Astrocyte (in vitro differentiated cells and primary cell): ENCODE data around the gene PARVB. TPM values are rescaled to one million over a fixed set of nuclear protein-coding genes. Genes with fewer than 3 reads are reported as not detected.

Source experiments
- DNase-seq: peaks from one replicate; pipeline ENCODE4 v3.0.0-alpha.2; 2010; ENCODE audit warnings: low read depth
- FAIRE-seq: peaks from 2 replicates; lab custom pipeline; 2011; peaks lifted over from hg19 to GRCh38; lab: Jason Lieb, UNC
- H2AFZ ChIP-seq: 2 replicates; pipeline ENCODE4 v1.6.0; 2012; ENCODE audit warnings: low read depth, low read length, inconsistent platforms
- H3K27ac ChIP-seq: 2 replicates; pipeline ENCODE4 v1.5.1; 2011; ENCODE audit warnings: low read depth, low read length, inconsistent platforms
- H3K27me3 ChIP-seq: 2 replicates; pipeline ENCODE4 v1.6.0; 2011; ENCODE audit warnings: low read length, inconsistent platforms; ENCODE audit not compliant: insufficient read depth
- H3K36me3 ChIP-seq: 2 replicates; pipeline ENCODE4 v1.5.1; 2011; ENCODE audit warnings: low read length, inconsistent platforms; ENCODE audit not compliant: insufficient read depth
- H3K4me1 ChIP-seq: 2 replicates; pipeline ENCODE4 v1.5.1; 2011; ENCODE audit warnings: low read length, inconsistent platforms; ENCODE audit not compliant: insufficient read depth
- H3K4me2 ChIP-seq: 2 replicates; pipeline ENCODE4 v1.6.0; 2012; ENCODE audit warnings: low read length, inconsistent platforms
- H3K4me3 ChIP-seq: 2 replicates; pipeline ENCODE4 v1.5.1; 2011; ENCODE audit warnings: low read depth, mild to moderate bottlenecking, low read length, inconsistent platforms; ENCODE audit not compliant: insufficient read depth
- H3K79me2 ChIP-seq: 2 replicates; pipeline ENCODE4 v1.6.0; 2012; ENCODE audit warnings: mild to moderate bottlenecking, low read length, inconsistent platforms; ENCODE audit not compliant: insufficient read depth
- H3K9ac ChIP-seq: 2 replicates; pipeline ENCODE4 v1.6.0; 2012; ENCODE audit warnings: mild to moderate bottlenecking, low read length, inconsistent platforms
- H3K9me3 ChIP-seq: 2 replicates; pipeline ENCODE4 v1.5.1; 2012; ENCODE audit warnings: low read depth, mild to moderate bottlenecking, low read length, inconsistent platforms; ENCODE audit not compliant: insufficient read depth
- H4K20me1 ChIP-seq: 2 replicates; pipeline ENCODE4 v1.6.0; 2012; ENCODE audit warnings: low read length, inconsistent platforms; ENCODE audit not compliant: insufficient read depth
- H3K27ac Mint-ChIP-seq: one replicate; pipeline ENCODE4 v1.8.0; 2021; ENCODE audit warnings: mild to moderate bottlenecking, mixed read lengths; ENCODE audit not compliant: unreplicated experiment
- H3K27me3 Mint-ChIP-seq: one replicate; pipeline ENCODE4 v1.8.0; 2021; ENCODE audit warnings: low read depth, mixed read lengths; ENCODE audit not compliant: unreplicated experiment
- H3K36me3 Mint-ChIP-seq: one replicate; pipeline ENCODE4 v1.8.0; 2021; ENCODE audit warnings: low read depth, mixed read lengths; ENCODE audit not compliant: unreplicated experiment
- H3K4me1 Mint-ChIP-seq: one replicate; pipeline ENCODE4 v1.8.0; 2021; ENCODE audit warnings: low read depth, mixed read lengths; ENCODE audit not compliant: unreplicated experiment
- H3K4me3 Mint-ChIP-seq: one replicate; pipeline ENCODE4 v1.8.0; 2021; ENCODE audit warnings: mild to moderate bottlenecking, moderate library complexity, mixed read lengths; ENCODE audit not compliant: unreplicated experiment
- H3K9me3 Mint-ChIP-seq: one replicate; pipeline ENCODE4 v1.8.0; 2021; ENCODE audit warnings: mild to moderate bottlenecking, mixed read lengths; ENCODE audit not compliant: unreplicated experiment
- CTCF ChIP-seq: IDR thresholded peaks from 2 replicates; pipeline ENCODE4 v1.5.1; 2011; ENCODE audit warnings: low read depth, mild to moderate bottlenecking, inconsistent platforms, low read length, moderate library complexity; ENCODE audit not compliant: insufficient read depth
- EZH2 ChIP-seq: IDR thresholded peaks from 2 replicates; pipeline ENCODE4 v1.6.1; 2012; ENCODE audit warnings: mild to moderate bottlenecking, low read length, inconsistent platforms; ENCODE audit not compliant: insufficient read depth
- total RNA-seq: library from RNA; stranded (reverse); gene quantifications from 2 replicates; pipeline ENCODE4 v1.2.1, GENCODE V29; 2021

The PARVB gene
- total RNA-seq, 1 donor from 2014 or later: 22.0 TPM

DNA sequence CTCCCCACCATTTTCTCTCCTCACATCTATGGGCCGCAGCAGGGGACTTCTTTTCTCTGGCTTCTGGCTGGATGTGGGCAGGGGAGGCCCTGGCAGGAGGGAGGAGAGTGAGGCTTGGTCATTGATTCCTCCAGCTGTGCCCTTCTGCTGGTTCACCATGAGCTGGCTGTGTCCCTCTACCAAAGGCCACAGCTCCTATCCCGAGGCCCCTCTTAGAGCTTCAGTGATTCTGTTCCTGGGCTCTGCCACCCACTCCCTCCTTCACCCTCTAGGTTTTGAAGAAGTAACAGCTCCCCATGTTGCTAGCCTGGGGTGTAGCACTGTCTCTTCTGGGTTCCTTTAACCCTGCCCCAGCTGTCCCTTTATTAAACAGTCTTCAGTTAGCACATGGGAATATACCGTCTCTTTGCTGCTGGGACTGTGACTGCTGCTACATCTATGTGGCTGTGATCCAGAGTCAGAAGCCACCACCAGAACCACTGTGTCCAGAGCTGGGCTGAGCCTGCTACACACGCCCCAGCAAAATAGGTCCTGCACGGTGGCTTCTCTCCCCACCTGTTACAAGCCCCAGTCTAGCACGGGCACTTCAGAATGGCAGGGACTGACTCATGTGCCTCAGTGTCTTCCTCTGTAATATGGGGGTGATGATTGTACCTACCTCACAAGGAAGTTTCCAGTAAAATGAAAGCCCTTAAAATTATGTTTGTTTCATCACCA is 156.0 kb downstream of the PARVB start:
- no peak overlapping the region for H3K4me3 ChIP-seq
- no peak for TF ChIP-seq EZH2
- FAIRE-seq (no peak), DNase-seq (no peak)
- H3K9me3 ChIP-seq: no peaks in the 10 kb centered on the region
- no peaks in the 10 kb centered on the region for H4K20me1 ChIP-seq
- no peak overlapping the region for H3K9ac ChIP-seq
- H3K36me3 Mint-ChIP-seq: no peaks in the 10 kb centered on the region
- no peaks in the 10 kb centered on the region for H3K9me3 Mint-ChIP-seq
- H3K36me3 ChIP-seq: no peaks in the 10 kb centered on the region
- no peaks in the 10 kb centered on the region for H3K4me1 ChIP-seq
- H3K27me3 Mint-ChIP-seq: peaks cover 18% of the 10 kb centered on the region
- peaks cover 24% of the 10 kb centered on the region for H3K27me3 ChIP-seq
- H3K4me1 Mint-ChIP-seq: peaks cover 13% of the 10 kb centered on the region
- no peak overlapping the region for H3K4me3 Mint-ChIP-seq
- H3K27ac ChIP-seq: no peak overlapping the region
- no peaks in the 10 kb centered on the region for H3K79me2 ChIP-seq
- no peak overlapping the region for H3K4me2 ChIP-seq
- no peak overlapping the region for H2AFZ ChIP-seq
- no peak overlapping the region for H3K27ac Mint-ChIP-seq

- Histone ChIP-seq H3K4me2 (no peak within 1 kb of the TSS), H3K27ac (no peak within 1 kb of the TSS), H3K79me2 (no peaks in the 10 kb centered on the region), H4K20me1 (no peaks in the 10 kb centered on the region), H3K9ac (no peak within 1 kb of the TSS), H2AFZ (no peak within 1 kb of the TSS), H3K4me3 (no peak within 1 kb of the TSS), H3K9me3 (no peaks in the 10 kb centered on the region), H3K27me3 (peaks cover 24% of the 10 kb centered on the region), H3K4me1 (no peaks in the 10 kb centered on the region), H3K36me3 (no peaks in the 10 kb centered on the region)
- FAIRE-seq (no peak), DNase-seq (no peak)
- H3K27ac Mint-ChIP-seq: peak within 1 kb of the TSS; percentile 6
- H3K9me3 Mint-ChIP-seq: no peaks in the 10 kb centered on the region
- no peak within 1 kb of the TSS for H3K4me3 Mint-ChIP-seq
- peaks cover 13% of the 10 kb centered on the region for H3K4me1 Mint-ChIP-seq
- H3K27me3 Mint-ChIP-seq: peaks cover 20% of the 10 kb centered on the region
- no peaks in the 10 kb centered on the region for H3K36me3 Mint-ChIP-seq
- TF ChIP-seq CTCF: no peak
- TF ChIP-seq EZH2: no peak
These were observed 156.6 kb downstream of the PARVB start, which contains the start of gene PARVG for GRCh38 chr22:44180706-44181032. PARVG (plus strand) TSS chr22:44180925; CDS start chr22:44183330, 2,405 bp downstream.

DNA sequence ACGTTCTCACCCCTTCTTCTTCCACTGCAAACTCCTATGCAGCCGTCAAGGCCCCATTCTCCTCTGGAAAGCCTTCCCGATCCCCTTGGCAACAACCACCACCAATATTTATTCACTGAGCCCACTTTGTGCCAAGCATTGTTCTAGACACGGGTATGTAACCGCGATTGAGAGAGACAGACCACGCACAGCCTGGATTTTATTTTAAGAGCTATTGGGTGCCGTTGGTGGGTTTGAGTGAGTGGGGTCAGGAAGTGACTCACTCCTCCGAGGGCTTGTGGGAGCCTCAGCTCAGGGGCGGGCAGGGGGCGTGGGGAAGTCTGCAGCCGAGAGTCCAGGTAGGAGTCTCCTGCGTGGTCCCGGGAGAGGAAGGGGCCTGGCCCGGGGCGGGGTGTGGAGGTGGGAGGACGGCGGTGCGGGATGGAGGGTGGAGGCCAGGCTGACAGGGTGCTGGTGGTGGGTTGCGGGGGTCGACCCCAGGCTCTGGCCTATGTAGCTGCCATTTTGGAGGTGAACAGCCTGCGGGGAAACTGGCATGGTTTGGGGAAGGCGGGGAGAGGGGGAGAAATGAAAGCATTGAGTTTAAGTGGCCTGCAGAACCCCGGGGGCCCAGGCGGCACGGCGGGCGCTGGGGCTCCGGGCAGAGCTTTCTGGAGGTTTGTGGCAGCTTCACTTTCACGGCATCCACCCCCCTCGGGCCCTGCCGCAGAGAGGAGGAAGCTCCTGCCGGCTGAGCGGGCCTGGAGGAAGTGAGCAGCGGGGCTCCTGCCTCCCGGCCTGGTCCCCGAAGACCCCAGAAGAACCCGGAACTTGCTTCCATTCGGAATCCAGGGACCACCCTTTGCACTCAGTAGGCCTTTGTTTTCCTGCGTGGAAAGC is 157.2 kb downstream of the PARVB start:
- Mint-ChIP-seq H3K27ac (peak overlapping the region; percentile 6), H3K27me3 (peaks cover 17% of the 10 kb centered on the region)
- H3K27me3 ChIP-seq: peaks cover 24% of the 10 kb centered on the region

More for the DNA sequence above, 157.2 kb downstream of the PARVB start:
- Histone ChIP-seq H2AFZ (no peak overlapping the region), H3K36me3 (no peaks in the 10 kb centered on the region), H3K79me2 (no peaks in the 10 kb centered on the region), H3K27ac (no peak overlapping the region), H4K20me1 (no peaks in the 10 kb centered on the region), H3K4me2 (no peak overlapping the region), H3K9me3 (no peaks in the 10 kb centered on the region), H3K4me3 (no peak overlapping the region), H3K4me1 (no peaks in the 10 kb centered on the region), H3K9ac (no peak overlapping the region)
- H3K4me1 Mint-ChIP-seq: peaks cover 13% of the 10 kb centered on the region
- no peaks in the 10 kb centered on the region for H3K36me3 Mint-ChIP-seq
- peak; percentile 31 for DNase-seq
- no peak for TF ChIP-seq CTCF
- no peak for TF ChIP-seq EZH2
- FAIRE-seq: no peak
- H3K9me3 Mint-ChIP-seq: no peaks in the 10 kb centered on the region
- no peak overlapping the region for H3K4me3 Mint-ChIP-seq
